Hematopoietic multipotent progenitor cell treated with erythropoietin and hydrocortisone succinate and interleukin-3 and kit ligand, for 8 days (in vitro differentiated cells): ENCODE data around the gene SKI.

Experiments
- DNase-seq: peaks from one replicate; pipeline ENCODE4 v3.0.0-alpha.2; 2015

Gene SKI

GRCh38 chr1:2358651-2359640, 130.8 kb downstream of the SKI start:
- DNase-seq: no peak
